Liver (tissue), 3 donors: Measurements from ENCODE around the gene CSNK1G1.

Source experiments
- CTCF ChIP-seq: fragments of 150-350 bp; IDR thresholded peaks from 2 replicates; pipeline ENCODE4 v1.5.1; 2017; ENCODE audit warnings: improper control_type of control experiment, low read depth, low read length; ENCODE audit not compliant: missing input control
- GABPA ChIP-seq, 2 donors: IDR thresholded peaks in 1 of 2; conservative IDR thresholded peaks in 1 of 2; 2 replicates each; pipeline ENCODE4 v1.6.1; 2016; ENCODE audit warnings: antibody characterized with exemption in 2 of 2, mild to moderate bottlenecking in 1 of 2, moderate library complexity in 1 of 2
- MAX ChIP-seq: IDR thresholded peaks from 2 replicates; pipeline ENCODE4 v1.6.1; 2016; ENCODE audit warnings: antibody characterized with exemption
- RAD21 ChIP-seq, 2 donors: IDR thresholded peaks; 2 replicates each; pipeline ENCODE4 v1.6.1; 2016; ENCODE audit warnings: antibody characterized with exemption in 2 of 2, mild to moderate bottlenecking in 2 of 2
- TAF1 ChIP-seq: conservative IDR thresholded peaks from 2 replicates; pipeline ENCODE4 v1.6.1; 2016; ENCODE audit warnings: antibody characterized with exemption, mild to moderate bottlenecking
- TF ChIP-seq, protein P1 (sequence below): IDR thresholded peaks from 2 replicates; pipeline ENCODE4 v1.6.1; 2016; ENCODE audit warnings: antibody characterized with exemption, mild to moderate bottlenecking
- donor health status: healthy.
- donor health status: healthy.

GRCh38 chr15:64148168-64148567 is 207.8 kb downstream of the CSNK1G1 start:
- TF ChIP-seq RAD21 (IDR thresholded peaks at IDR 0.05) (no peak), CTCF (no peak), GABPA (IDR thresholded peaks at IDR 0.05 in 1 of 2, conservative IDR thresholded peaks at IDR 0.05 in 1 of 2) (no peak), TAF1 (no peak), MAX (no peak)
- TF ChIP-seq, protein P1, sequence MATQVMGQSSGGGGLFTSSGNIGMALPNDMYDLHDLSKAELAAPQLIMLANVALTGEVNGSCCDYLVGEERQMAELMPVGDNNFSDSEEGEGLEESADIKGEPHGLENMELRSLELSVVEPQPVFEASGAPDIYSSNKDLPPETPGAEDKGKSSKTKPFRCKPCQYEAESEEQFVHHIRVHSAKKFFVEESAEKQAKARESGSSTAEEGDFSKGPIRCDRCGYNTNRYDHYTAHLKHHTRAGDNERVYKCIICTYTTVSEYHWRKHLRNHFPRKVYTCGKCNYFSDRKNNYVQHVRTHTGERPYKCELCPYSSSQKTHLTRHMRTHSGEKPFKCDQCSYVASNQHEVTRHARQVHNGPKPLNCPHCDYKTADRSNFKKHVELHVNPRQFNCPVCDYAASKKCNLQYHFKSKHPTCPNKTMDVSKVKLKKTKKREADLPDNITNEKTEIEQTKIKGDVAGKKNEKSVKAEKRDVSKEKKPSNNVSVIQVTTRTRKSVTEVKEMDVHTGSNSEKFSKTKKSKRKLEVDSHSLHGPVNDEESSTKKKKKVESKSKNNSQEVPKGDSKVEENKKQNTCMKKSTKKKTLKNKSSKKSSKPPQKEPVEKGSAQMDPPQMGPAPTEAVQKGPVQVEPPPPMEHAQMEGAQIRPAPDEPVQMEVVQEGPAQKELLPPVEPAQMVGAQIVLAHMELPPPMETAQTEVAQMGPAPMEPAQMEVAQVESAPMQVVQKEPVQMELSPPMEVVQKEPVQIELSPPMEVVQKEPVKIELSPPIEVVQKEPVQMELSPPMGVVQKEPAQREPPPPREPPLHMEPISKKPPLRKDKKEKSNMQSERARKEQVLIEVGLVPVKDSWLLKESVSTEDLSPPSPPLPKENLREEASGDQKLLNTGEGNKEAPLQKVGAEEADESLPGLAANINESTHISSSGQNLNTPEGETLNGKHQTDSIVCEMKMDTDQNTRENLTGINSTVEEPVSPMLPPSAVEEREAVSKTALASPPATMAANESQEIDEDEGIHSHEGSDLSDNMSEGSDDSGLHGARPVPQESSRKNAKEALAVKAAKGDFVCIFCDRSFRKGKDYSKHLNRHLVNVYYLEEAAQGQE: no peak
